22Rv1 (cell line): ENCODE data around the gene MAPK14.

Experiments used
- H3K27ac ChIP-seq: fragments of 450-650 bp; 2 replicates; pipeline ENCODE4 v1.5.1; 2017
- CTCF ChIP-seq: fragments of 450-650 bp; IDR thresholded peaks from 2 replicates; pipeline ENCODE4 v1.5.1; 2017; ENCODE audit warnings: mild to moderate bottlenecking
- ZFX ChIP-seq: fragments of 450-650 bp; IDR thresholded peaks from 2 replicates; pipeline ENCODE4 v1.6.1; 2017; ENCODE audit warnings: antibody characterized with exemption, borderline replicate concordance

The MAPK14 gene

DNA sequence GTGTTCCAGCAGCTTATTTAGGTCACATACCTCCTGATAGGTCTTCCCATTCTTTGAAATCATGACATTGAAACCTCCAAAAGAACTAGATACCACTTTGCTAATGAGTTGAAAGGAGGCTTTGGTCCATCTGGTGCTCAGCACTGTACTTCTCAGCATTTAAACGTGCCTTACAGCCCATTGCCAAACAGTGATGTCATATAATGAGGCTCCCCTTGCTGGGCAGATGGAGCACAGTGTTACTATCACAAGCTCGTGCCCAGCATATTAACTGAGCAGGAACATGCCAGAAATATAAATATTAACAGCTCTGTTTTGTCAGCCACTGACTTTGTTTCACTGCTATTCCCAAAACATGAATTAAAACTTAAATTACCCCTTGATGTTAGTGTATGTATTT is 77.2 kb downstream of the MAPK14 start:
- no peak overlapping the region for H3K27ac ChIP-seq
- no peak for TF ChIP-seq ZFX
- no peak for TF ChIP-seq CTCF

- no peak for TF ChIP-seq ZFX
- no peak for TF ChIP-seq CTCF
- no peak overlapping the region for H3K27ac ChIP-seq
Observed at GRCh38 chr6:36109092-36109491, 81.5 kb downstream of the MAPK14 start.

GRCh38 chr6:36110050-36110449 is 82.4 kb downstream of the MAPK14 start:
- no peak for TF ChIP-seq CTCF
- no peak overlapping the region for H3K27ac ChIP-seq

- no peak overlapping the region for H3K27ac ChIP-seq
- TF ChIP-seq CTCF (no peak), ZFX (no peak)
Observed at GRCh38 chr6:36110863-36111262, 83.3 kb downstream of the MAPK14 start.

DNA sequence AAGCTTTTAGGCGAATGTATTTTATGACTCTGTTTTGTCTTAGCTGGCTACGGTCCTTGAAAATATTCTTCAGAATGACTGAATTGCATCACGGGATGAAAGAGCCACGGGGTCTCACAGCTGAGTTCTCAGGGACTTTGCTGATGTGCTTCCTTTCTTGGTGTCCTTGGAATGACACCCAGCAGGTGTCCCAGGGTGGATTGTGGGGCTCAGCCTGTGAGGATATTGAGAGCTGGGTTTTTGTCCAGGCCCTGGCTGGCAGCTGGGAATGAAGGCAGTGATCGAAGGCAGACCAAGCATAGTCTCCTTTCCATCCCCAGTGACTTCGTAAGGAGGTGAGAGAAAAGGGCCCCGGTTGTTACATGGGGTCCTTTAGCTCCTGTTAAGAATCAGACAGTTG is 83.9 kb downstream of the MAPK14 start:
- TF ChIP-seq ZFX (no peak), CTCF (no peak)
- H3K27ac ChIP-seq: no peak overlapping the region

DNA sequence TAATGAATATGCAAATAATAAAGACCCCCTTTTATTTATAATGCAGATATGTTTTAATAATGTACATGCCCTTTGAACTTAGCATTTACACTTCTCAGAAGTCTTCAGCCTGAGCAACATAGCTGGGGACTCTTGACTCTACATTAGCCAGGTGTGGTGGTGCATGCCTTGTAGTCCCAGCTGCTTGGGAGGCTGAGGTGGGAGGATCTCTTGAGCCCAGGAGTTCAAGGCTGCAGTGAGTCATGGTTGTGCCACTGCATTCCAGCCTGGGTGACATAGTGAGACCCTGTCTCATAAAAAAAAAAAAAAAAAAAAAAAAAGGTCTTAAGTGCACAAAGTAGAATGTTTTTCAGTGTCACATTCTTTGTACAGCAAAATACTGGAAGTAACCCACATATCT is 85.4 kb downstream of the MAPK14 start:
- TF ChIP-seq ZFX (no peak), CTCF (no peak)
- H3K27ac ChIP-seq: no peak overlapping the region

DNA sequence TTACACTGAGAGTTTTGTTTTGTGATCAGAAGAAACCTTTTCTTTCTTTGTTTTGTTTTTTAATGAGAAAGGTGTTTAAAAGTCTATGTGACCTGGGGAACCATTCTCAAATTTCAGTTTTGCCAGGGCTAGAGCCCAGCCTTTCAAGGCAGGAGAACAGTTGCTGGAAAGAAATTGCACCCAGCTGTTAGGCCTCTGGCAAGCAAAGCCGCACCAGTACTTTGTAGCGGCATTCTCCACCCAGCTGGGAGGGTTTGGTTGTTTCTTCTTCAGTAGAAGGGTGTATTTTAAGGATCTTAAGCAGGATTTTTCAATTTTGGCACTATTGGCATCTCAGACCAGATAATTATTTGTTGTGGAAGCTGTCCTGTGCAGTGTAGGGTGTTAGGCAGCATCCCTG is 86.1 kb downstream of the MAPK14 start:
- H3K27ac ChIP-seq: no peak overlapping the region
- TF ChIP-seq CTCF (no peak), ZFX (no peak)
